PFSK-1 (cell line): ENCODE data around the gene AGPAT4.

Source experiments
- FOXP2 ChIP-seq: optimal IDR thresholded peaks from 2 replicates; pipeline ENCODE3; 2011; ENCODE audit warnings: borderline replicate concordance, control low read depth, inconsistent platforms; ENCODE audit not compliant: insufficient read depth; ENCODE audit errors: extremely low read length, extremely low read depth
- POLR2AphosphoS5 ChIP-seq: IDR thresholded peaks from 2 replicates; pipeline ENCODE4 v1.6.1; 2012; ENCODE audit warnings: low read depth, mild to moderate bottlenecking, control low read depth, low read length, moderate library complexity
- REST ChIP-seq, 2 experiments: IDR thresholded peaks; 2 replicates each; pipeline versions ENCODE4 v1.6.1 to v1.8.0; 2011 to 2012; ENCODE audit warnings: low read depth in 2 of 2, low read length in 2 of 2, control low read depth in 1 of 2, inconsistent platforms in 1 of 2, mild to moderate bottlenecking in 1 of 2, moderate library complexity in 1 of 2; ENCODE audit not compliant: insufficient read depth in 1 of 2
- SIN3A ChIP-seq: IDR thresholded peaks from 2 replicates; pipeline ENCODE4 v1.6.1; 2012; ENCODE audit warnings: mild to moderate bottlenecking, low read length, moderate library complexity, borderline replicate concordance; ENCODE audit not compliant: insufficient read depth
- TAF1 ChIP-seq: IDR thresholded peaks from 2 replicates; pipeline ENCODE4 v1.6.1; 2012; ENCODE audit warnings: low read length, control low read depth, borderline replicate concordance; ENCODE audit not compliant: insufficient read depth

The AGPAT4 gene

DNA sequence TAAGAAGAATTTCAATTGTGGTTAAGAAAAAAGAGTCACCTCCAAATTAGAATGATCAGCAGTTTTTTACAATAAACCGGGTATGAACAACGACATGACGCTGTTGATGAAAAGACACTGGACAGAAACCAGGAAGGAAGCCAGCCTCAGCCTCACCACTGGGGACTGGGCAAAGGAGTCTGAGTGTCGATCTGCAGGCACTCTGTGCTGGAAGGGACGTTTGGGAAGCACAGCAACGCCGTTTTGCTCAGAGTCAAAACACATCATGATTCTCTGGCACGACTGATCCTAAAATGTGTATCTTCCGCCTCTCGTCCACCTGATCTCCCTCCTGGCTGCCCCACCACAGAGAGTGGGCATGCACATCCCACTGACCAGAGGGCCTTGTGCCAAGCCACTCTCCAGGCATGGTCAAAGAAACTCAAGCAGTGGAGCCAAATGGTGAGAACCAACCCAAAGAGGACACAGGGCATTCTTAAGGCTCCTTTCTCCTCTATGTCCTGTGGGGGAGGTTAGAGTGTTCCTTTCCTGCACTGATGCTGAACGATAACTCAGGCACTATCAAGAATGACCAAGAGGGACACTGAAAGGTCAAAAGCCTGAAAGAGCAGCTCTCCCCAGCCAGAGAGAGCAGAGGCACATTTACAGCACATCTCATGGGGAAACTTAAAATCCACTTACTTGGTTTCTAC lies 68.8 kb downstream of the AGPAT4 start:
- TF ChIP-seq SIN3A (no peak), POLR2AphosphoS5 (no peak), REST (IDR thresholded peaks at IDR 0.05; ENCODE audit: insufficient read depth in 1 of 2, low read depth in 2 of 2, low read length in 2 of 2) (no peak), TAF1 (no peak), FOXP2 (no peak)

DNA sequence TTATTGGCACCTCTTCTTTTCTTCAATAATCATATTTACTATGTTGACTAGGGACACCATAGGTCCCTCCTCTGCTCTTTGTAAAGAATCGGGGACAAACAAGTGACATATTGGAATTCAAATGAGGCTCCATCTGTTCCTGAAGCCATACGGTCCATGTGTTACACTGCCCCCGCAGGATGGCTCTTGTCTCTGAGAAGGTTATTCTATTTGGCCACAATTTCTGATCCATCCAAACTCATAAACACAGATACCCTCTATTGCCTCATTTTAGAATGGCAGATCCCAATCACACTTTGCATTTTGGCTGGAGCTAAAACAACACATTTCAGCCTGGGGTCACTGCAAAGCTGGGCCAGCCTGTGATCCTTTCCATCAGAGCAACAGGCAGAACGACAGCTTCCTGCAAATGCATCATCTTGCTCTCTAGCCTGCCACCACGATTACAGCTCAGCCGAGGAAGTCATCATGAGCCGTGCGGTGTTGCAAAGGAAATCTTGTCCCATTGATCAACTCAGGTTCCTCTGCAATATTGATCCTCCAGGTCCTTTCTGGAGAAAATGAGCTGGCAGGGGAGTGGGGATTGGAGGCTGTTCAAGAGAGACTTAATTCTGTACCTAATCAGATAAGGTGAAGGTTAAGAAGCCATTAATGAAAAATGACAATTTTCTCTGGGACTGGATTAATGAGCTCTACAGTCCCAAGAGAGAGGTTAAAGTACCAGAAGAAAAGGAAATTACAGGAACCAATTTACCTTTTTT lies 73.1 kb downstream of the AGPAT4 start:
- TF ChIP-seq POLR2AphosphoS5 (no peak), TAF1 (no peak), FOXP2 (no peak), SIN3A (no peak), REST (IDR thresholded peaks at IDR 0.05; ENCODE audit: insufficient read depth in 1 of 2, low read depth in 2 of 2, low read length in 2 of 2) (no peak)

DNA sequence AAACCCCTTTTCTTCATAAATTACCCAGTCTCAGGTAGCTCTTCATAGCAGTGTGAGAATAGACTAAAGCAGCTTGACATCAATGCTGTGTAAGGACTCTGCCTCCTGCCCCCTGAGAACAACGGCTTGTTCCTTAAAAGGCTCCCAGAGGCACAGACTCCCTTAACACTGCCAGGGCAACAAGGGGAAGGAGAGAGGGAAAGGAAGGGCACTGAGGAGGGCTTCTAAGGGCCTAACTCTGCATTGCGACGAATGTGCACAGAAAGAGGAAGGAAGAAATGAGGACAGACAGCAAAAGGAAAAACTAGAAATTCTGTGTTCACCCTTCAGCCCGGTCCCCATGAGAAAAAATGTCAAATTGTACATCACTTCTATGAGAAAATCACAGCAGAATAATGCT lies 74.0 kb downstream of the AGPAT4 start:
- TF ChIP-seq TAF1 = no peak
- no peak for TF ChIP-seq SIN3A
- TF ChIP-seq FOXP2 = no peak
- TF ChIP-seq POLR2AphosphoS5 = no peak
- no peak for TF ChIP-seq REST (IDR thresholded peaks at IDR 0.05; ENCODE audit: insufficient read depth in 1 of 2, low read depth in 2 of 2, low read length in 2 of 2)

- TF ChIP-seq REST (IDR thresholded peaks at IDR 0.05; ENCODE audit: insufficient read depth in 1 of 2, low read depth in 2 of 2, low read length in 2 of 2) = no peak
- TF ChIP-seq SIN3A = no peak
- TF ChIP-seq FOXP2 = no peak
- no peak for TF ChIP-seq TAF1
- TF ChIP-seq POLR2AphosphoS5 = no peak
These were observed 74.9 kb downstream of the AGPAT4 start for GRCh38 chr6:161198783-161199460.
